GM18520 (cell line): Measurements from ENCODE around the gene PIF1.

Experiments
- ATAC-seq: cut with Tn5 transposase; IDR thresholded peaks from one replicate; pipeline ENCODE4 v1.9.1; 2021; ENCODE audit not compliant: unreplicated experiment

PIF1 gene

GRCh38 chr15:64825431-64826294 lies at the start of gene PIF1:
TSS of gene PIF1 (minus strand) at chr15:64825647. CDS start at chr15:64824335, 1,312 bp downstream.
- peak; percentile 67 for ATAC-seq

GRCh38 chr15:64870353-64870752 lies 44.9 kb upstream of the PIF1 start:
- ATAC-seq, result no peak

- ATAC-seq, result no peak
Observed at GRCh38 chr15:64869501-64869900, 44.1 kb upstream of the PIF1 start.

GRCh38 chr15:64865998-64866520 lies 40.6 kb upstream of the PIF1 start:
- no peak for ATAC-seq

GRCh38 chr15:64865126-64865997 lies 39.9 kb upstream of the PIF1 start:
- ATAC-seq, result no peak

GRCh38 chr15:64864068-64864467 lies 38.6 kb upstream of the PIF1 start:
- no peak for ATAC-seq

GRCh38 chr15:64862408-64862807 lies 37.0 kb upstream of the PIF1 start:
- ATAC-seq, result no peak

GRCh38 chr15:64861960-64862359 lies 36.5 kb upstream of the PIF1 start:
- no peak for ATAC-seq

GRCh38 chr15:64861331-64861730 lies 35.9 kb upstream of the PIF1 start:
- ATAC-seq, result no peak

GRCh38 chr15:64859226-64859625 lies 33.8 kb upstream of the PIF1 start:
- no peak for ATAC-seq

GRCh38 chr15:64858021-64858575 lies 32.7 kb upstream of the PIF1 start:
- ATAC-seq, result no peak

- ATAC-seq, result no peak
Observed at GRCh38 chr15:64857421-64857820, 32.0 kb upstream of the PIF1 start.

- no peak for ATAC-seq
Observed at GRCh38 chr15:64856429-64857145, 31.1 kb upstream of the PIF1 start.

- ATAC-seq, result no peak
Observed at GRCh38 chr15:64855205-64855975, 29.9 kb upstream of the PIF1 start.

- no peak for ATAC-seq
Observed at GRCh38 chr15:64854526-64854925, 29.1 kb upstream of the PIF1 start.

- ATAC-seq, result no peak
Observed at GRCh38 chr15:64854041-64854440, 28.6 kb upstream of the PIF1 start.

GRCh38 chr15:64851503-64851840 lies 26.0 kb upstream of the PIF1 start:
- no peak for ATAC-seq

GRCh38 chr15:64850778-64851502 lies 25.5 kb upstream of the PIF1 start:
- no peak for ATAC-seq
